CD4-positive, CD25-positive, alpha-beta regulatory T cell (primary cell): Measurements from ENCODE around the gene CNTNAP2. TPM values are rescaled to one million over a fixed set of nuclear protein-coding genes. Genes with fewer than 3 reads are reported as not detected.
A peak's percentile ranks its signal among the peaks of the same experiment; 100 is the strongest.

ENCODE experiments used
- ATAC-seq, 2 donors: fragments of 150-1000 bp; cut with Tn5 transposase; one replicate each; pipeline ENCODE4 v1.10.0; 2021; ENCODE audit warnings: low read depth in 2 of 2, moderate number of reproducible peaks in 2 of 2, moderate library complexity in 1 of 2
- DNase-seq, 3 donors: peaks; one replicate each; pipeline versions ENCODE4 v3.0.0 to v3.0.0-alpha.2; 2012 to 2022; ENCODE audit warnings: mixed read lengths in 1 of 3
- H3K27ac ChIP-seq: one replicate; pipeline ENCODE4 v1.7.0; 2013; ENCODE audit warnings: mild to moderate bottlenecking, low read length; ENCODE audit not compliant: insufficient read depth, poor library complexity, severe bottlenecking
- H3K27me3 ChIP-seq: one replicate; pipeline ENCODE4 v1.7.0; 2013; ENCODE audit warnings: low read length; ENCODE audit not compliant: control insufficient read depth, insufficient read depth
- H3K36me3 ChIP-seq: one replicate; pipeline ENCODE4 v1.7.0; 2013; ENCODE audit warnings: mild to moderate bottlenecking, low read length, moderate library complexity; ENCODE audit not compliant: control insufficient read depth, insufficient read depth
- H3K4me1 ChIP-seq: 2 replicates; pipeline ENCODE4 v1.7.0; 2013; ENCODE audit warnings: mild to moderate bottlenecking, low read length; ENCODE audit not compliant: insufficient read depth, control insufficient read depth, poor library complexity, severe bottlenecking
- H3K4me3 ChIP-seq: one replicate; pipeline ENCODE4 v1.7.0; 2013; ENCODE audit warnings: low read depth, mild to moderate bottlenecking, low read length, moderate library complexity
- H3K9me3 ChIP-seq, 2 experiments: 1 replicate in 1 of 2; 2 replicates in 1 of 2; pipeline ENCODE4 v1.7.0; 2013; ENCODE audit warnings: low read length in 2 of 2, mild to moderate bottlenecking in 1 of 2, moderate library complexity in 1 of 2; ENCODE audit not compliant: control insufficient read depth in 2 of 2
- H3K27ac Mint-ChIP-seq, 3 donors: one replicate each; pipeline ENCODE4 v1.8.0; 2020 to 2022; ENCODE audit warnings: mild to moderate bottlenecking in 3 of 3, mixed read lengths in 3 of 3, moderate library complexity in 2 of 3
- H3K27me3 Mint-ChIP-seq: one replicate; pipeline ENCODE4 v1.8.0; 2022; ENCODE audit warnings: mild to moderate bottlenecking, mixed read lengths
- H3K36me3 Mint-ChIP-seq: one replicate; pipeline ENCODE4 v1.8.0; 2020; ENCODE audit warnings: mixed read lengths
- H3K4me1 Mint-ChIP-seq, 4 donors: one replicate each; pipeline ENCODE4 v1.8.0; 2020 to 2022; ENCODE audit warnings: mixed read lengths in 4 of 4, mild to moderate bottlenecking in 1 of 4
- H3K4me3 Mint-ChIP-seq, 4 donors: one replicate each; pipeline ENCODE4 v1.8.0; 2020 to 2022; ENCODE audit warnings: mild to moderate bottlenecking in 4 of 4, mixed read lengths in 4 of 4, moderate library complexity in 3 of 4
- H3K9me3 Mint-ChIP-seq, 7 donors: one replicate each; pipeline ENCODE4 v1.8.0; 2020 to 2022; ENCODE audit warnings: mixed read lengths in 7 of 7, mild to moderate bottlenecking in 3 of 7, moderate library complexity in 2 of 7
- polyA plus RNA-seq, 4 donors: library from polyadenylated mRNA; unstranded; fragments of 300-500 nt; fragmentation: Illumina TruSeq; gene quantifications; one replicate each; pipeline ENCODE4 v1.2.3, GENCODE V29; 2021
- total RNA-seq: library from RNA; stranded (reverse); gene quantifications from one replicate; pipeline ENCODE4 v1.2.3, GENCODE V29; 2022

CNTNAP2 gene
- total and polyA plus RNA-seq, 5 donors from 2014 or later: 0.02 to 0.15 TPM; not detected in 3

DNA sequence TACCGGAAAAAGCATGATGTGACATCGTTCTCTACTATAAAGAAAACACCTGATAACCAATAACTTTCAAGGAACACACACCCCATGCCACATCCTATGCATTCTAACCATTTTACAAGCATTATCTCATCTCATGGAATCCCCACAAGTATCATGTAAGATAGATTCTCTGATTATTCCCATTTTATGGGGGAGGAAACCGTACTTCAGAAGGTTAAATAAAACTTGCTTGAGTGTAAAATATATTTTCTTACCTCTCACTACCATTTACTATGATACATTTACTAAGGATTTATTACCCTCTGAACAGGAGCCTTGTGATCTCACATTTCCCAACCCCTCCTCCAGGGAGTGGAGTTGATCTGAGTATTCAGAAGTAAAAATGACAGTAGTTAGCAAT lies 522.7 kb downstream of the CNTNAP2 start:
- H3K4me3 ChIP-seq: no peak overlapping the region
- Mint-ChIP-seq H3K36me3 (no peaks in the 10 kb centered on the region), H3K9me3 (peaks cover 3 to 12% (median 4%) of the 10 kb centered on the region in 7 donors), H3K27me3 (no peaks in the 10 kb centered on the region), H3K4me1 (no peaks in the 10 kb centered on the region), H3K27ac (no peak overlapping the region), H3K4me3 (no peak overlapping the region)
- ATAC-seq (no peak), DNase-seq (no peak)
- H3K36me3 ChIP-seq: no peaks in the 10 kb centered on the region
- no peaks in the 10 kb centered on the region for H3K4me1 ChIP-seq
- peaks cover 0 to 5% of the 10 kb centered on the region in 2 experiments for H3K9me3 ChIP-seq
- no peaks in the 10 kb centered on the region for H3K27me3 ChIP-seq
- no peak overlapping the region for H3K27ac ChIP-seq

- no peaks in the 10 kb centered on the region for H3K36me3 ChIP-seq
- DNase-seq (no peak), ATAC-seq (no peak)
- Mint-ChIP-seq H3K4me3 (no peak overlapping the region), H3K27ac (no peak overlapping the region), H3K36me3 (no peaks in the 10 kb centered on the region), H3K9me3 (peaks cover 2 to 14% (median 4%) of the 10 kb centered on the region in 7 donors), H3K27me3 (no peaks in the 10 kb centered on the region), H3K4me1 (no peaks in the 10 kb centered on the region)
- no peak overlapping the region for H3K4me3 ChIP-seq
- H3K4me1 ChIP-seq: no peaks in the 10 kb centered on the region
- H3K9me3 ChIP-seq: peaks cover 0 to 5% of the 10 kb centered on the region in 2 experiments
- no peaks in the 10 kb centered on the region for H3K27me3 ChIP-seq
- H3K27ac ChIP-seq: no peak overlapping the region
Measured at GRCh38 chr7:146641491-146641890, 524.9 kb downstream of the CNTNAP2 start.

DNA sequence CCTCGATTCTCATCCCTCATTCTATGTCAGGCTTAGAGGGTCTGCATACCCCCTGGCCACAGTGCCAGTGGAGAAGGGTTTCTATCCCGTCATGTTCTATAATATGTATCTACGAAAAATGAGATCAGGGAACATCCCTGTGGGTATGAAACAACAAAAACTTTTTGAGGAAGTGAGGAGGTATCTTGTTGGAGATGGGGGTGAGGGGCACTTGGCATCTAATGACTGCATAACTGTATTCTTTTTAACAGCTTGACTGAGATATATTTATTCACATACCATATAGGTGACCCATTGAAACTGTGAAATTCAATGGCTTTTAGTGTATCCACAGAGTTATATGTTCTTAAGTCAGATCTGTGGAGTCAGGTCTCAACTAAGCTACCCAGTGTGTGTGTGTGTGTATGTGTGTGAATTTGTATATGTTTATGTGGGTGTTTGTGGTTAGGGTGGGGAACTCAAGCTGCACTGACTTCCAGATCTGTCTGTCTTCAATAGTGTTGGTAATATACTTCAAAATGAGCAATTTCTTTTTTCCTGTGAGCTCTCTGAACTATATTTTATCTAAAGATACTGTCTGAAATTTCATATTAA lies 528.9 kb downstream of the CNTNAP2 start:
- H3K27me3 Mint-ChIP-seq: no peaks in the 10 kb centered on the region
- no peak for DNase-seq
- H3K36me3 Mint-ChIP-seq: no peaks in the 10 kb centered on the region
- H3K4me3 Mint-ChIP-seq: no peak overlapping the region
- H3K36me3 ChIP-seq: no peaks in the 10 kb centered on the region
- no peak overlapping the region for H3K27ac Mint-ChIP-seq
- no peak overlapping the region for H3K4me3 ChIP-seq
- H3K27me3 ChIP-seq: no peaks in the 10 kb centered on the region
- ATAC-seq: no peak
- no peaks in the 10 kb centered on the region for H3K4me1 ChIP-seq
- H3K9me3 ChIP-seq: peaks cover 4 to 5% of the 10 kb centered on the region in 2 experiments
- H3K4me1 Mint-ChIP-seq: no peaks in the 10 kb centered on the region
- no peak overlapping the region for H3K27ac ChIP-seq
- H3K9me3 Mint-ChIP-seq: peaks cover 2 to 19% (median 4%) of the 10 kb centered on the region in 7 donors

GRCh38 chr7:146647445-146647844 lies 530.8 kb downstream of the CNTNAP2 start:
- no peaks in the 10 kb centered on the region for H3K4me1 ChIP-seq
- H3K4me3 Mint-ChIP-seq: no peak overlapping the region
- no peaks in the 10 kb centered on the region for H3K27me3 ChIP-seq
- no peak overlapping the region for H3K27ac Mint-ChIP-seq
- H3K27ac ChIP-seq: no peak overlapping the region
- no peaks in the 10 kb centered on the region for H3K27me3 Mint-ChIP-seq
- DNase-seq: no peak
- ATAC-seq: no peak
- H3K36me3 Mint-ChIP-seq: no peaks in the 10 kb centered on the region
- no peaks in the 10 kb centered on the region for H3K4me1 Mint-ChIP-seq
- H3K36me3 ChIP-seq: no peaks in the 10 kb centered on the region
- H3K9me3 Mint-ChIP-seq: peaks cover 0 to 21% (median 4%) of the 10 kb centered on the region in 7 donors
- no peak overlapping the region for H3K4me3 ChIP-seq
- peaks cover 0 to 4% of the 10 kb centered on the region in 2 experiments for H3K9me3 ChIP-seq

DNA sequence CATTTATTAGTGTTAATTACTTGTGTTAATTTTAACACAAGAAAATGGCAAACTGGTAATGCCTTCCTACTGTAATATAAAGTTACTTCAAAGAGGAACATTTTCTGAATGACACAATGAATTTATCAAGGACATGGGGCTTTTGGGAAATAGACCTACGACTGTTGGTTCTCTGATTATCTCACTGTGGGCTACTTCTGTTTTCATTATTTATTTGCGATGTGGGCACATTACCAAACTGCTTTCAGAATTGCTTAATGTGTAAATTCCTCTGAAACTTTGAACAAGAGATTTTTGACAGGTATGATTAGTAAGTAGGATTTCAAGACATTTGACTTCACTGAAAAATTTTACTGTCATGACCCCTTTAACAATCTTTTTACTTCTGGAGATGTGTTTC lies 535.6 kb downstream of the CNTNAP2 start:
- no peaks in the 10 kb centered on the region for H3K36me3 ChIP-seq
- H3K27me3 Mint-ChIP-seq: no peaks in the 10 kb centered on the region
- H3K27ac ChIP-seq: no peak overlapping the region
- H3K4me3 Mint-ChIP-seq: no peak overlapping the region
- ATAC-seq (no peak), DNase-seq (no peak)
- H3K36me3 Mint-ChIP-seq: no peaks in the 10 kb centered on the region
- H3K27ac Mint-ChIP-seq: no peak overlapping the region
- H3K4me1 ChIP-seq: no peaks in the 10 kb centered on the region
- no peaks in the 10 kb centered on the region for H3K4me1 Mint-ChIP-seq
- H3K27me3 ChIP-seq: no peaks in the 10 kb centered on the region
- no peak overlapping the region for H3K4me3 ChIP-seq
- H3K9me3 ChIP-seq: peaks cover 0 to 4% of the 10 kb centered on the region in 2 experiments
- H3K9me3 Mint-ChIP-seq: peaks cover 2 to 12% (median 5%) of the 10 kb centered on the region in 7 donors

- Histone ChIP-seq H3K4me3 (no peak overlapping the region), H3K27me3 (no peaks in the 10 kb centered on the region), H3K27ac (no peak overlapping the region), H3K36me3 (no peaks in the 10 kb centered on the region), H3K4me1 (no peaks in the 10 kb centered on the region), H3K9me3 (no peaks in the 10 kb centered on the region)
- H3K4me3 Mint-ChIP-seq: no peak overlapping the region
- H3K36me3 Mint-ChIP-seq: no peaks in the 10 kb centered on the region
- no peak for DNase-seq
- peaks cover 2 to 15% (median 6%) of the 10 kb centered on the region in 7 donors for H3K9me3 Mint-ChIP-seq
- ATAC-seq: no peak
- no peak overlapping the region for H3K27ac Mint-ChIP-seq
- no peaks in the 10 kb centered on the region for H3K4me1 Mint-ChIP-seq
- H3K27me3 Mint-ChIP-seq: no peaks in the 10 kb centered on the region
Measured at GRCh38 chr7:146654048-146654447, 537.4 kb downstream of the CNTNAP2 start.

DNA sequence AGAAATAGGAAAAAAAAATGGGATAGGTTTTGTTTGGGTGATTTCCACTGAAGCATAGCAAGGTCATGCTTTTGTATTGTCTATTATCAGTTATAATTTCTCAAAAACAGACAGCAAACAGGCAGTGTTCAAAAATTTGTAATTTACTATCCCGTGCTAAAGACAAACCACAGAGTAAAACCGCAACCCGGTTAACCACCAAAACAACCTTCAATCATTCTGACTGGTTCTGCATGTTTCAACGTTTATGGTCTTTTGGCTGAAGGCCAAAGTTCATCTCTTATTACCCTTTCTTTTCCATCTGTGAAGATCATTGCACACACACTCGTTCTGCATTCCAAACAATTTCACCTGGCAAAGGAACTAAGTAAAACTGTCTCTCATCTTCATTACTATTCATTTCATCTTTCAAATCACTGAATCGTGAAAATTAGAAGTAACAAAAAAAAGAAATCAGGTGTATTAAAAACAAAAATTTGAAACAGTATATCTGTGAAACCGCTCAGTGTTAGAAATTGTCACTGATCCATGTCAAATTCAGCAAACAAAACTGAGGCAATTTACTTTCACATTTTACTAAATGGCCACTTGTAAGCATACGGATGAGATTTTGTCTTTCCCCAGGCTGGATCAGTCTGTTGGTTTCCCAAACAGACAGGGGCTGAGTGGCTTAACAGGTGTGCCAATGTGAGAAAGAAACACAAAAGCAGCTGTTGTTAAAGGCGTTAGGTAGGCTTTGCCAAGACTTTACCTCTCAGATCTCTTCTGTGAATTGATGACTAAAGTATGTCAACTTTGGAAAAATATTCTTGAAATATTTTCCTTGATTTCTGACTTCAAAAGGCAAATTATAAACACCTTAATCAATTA lies 539.6 kb downstream of the CNTNAP2 start:
- Histone ChIP-seq H3K27ac (no peak overlapping the region), H3K9me3 (no peaks in the 10 kb centered on the region), H3K4me1 (no peaks in the 10 kb centered on the region), H3K36me3 (no peaks in the 10 kb centered on the region), H3K4me3 (no peak overlapping the region), H3K27me3 (no peaks in the 10 kb centered on the region)
- Mint-ChIP-seq H3K27ac (no peak overlapping the region), H3K27me3 (no peaks in the 10 kb centered on the region), H3K9me3 (peaks cover 2 to 17% (median 6%) of the 10 kb centered on the region in 7 donors), H3K4me3 (no peak overlapping the region), H3K36me3 (no peaks in the 10 kb centered on the region), H3K4me1 (no peaks in the 10 kb centered on the region)
- no peak for ATAC-seq
- peak in 1 of 3 donors; percentile 2 for DNase-seq
